ENCODE results near the gene TST. TPM values are rescaled to one million over a fixed set of nuclear protein-coding genes. Genes with fewer than 3 reads are reported as not detected.

TST gene
- total and polyA plus RNA-seq, 3 experiments from 2014 or later: 0.75 to 5.1 (median 3.7) TPM

GRCh38 chr22:37057796-37058510, 38.7 kb upstream of the TST start:
- Mint-ChIP-seq H3K4me3 (no peak overlapping the region), H3K9me3 (no peaks in the 10 kb centered on the region), H3K27me3 (no peaks in the 10 kb centered on the region), H3K27ac (peak overlapping the region in 3 of 8 donors; percentile 45 to 61 (median 58)), H3K36me3 (peaks cover 0 to 60% (median 4%) of the 10 kb centered on the region in 3 donors), H3K4me1 (peaks cover 7 to 28% (median 9%) of the 10 kb centered on the region in 3 donors)
- CTCF ChIA-PET: no interaction called here
- no peak for DNase-seq
- Histone ChIP-seq H3K27me3 (ENCODE audit: insufficient read depth, low read length, poor library complexity, severe bottlenecking) (no peaks in the 10 kb centered on the region), H3K4me3 (ENCODE audit: low read length) (no peak overlapping the region), H3K9me3 (ENCODE audit: low read length) (no peaks in the 10 kb centered on the region), H3K36me3 (ENCODE audit: insufficient read depth, low read length) (peaks cover 11% of the 10 kb centered on the region), H3K4me1 (ENCODE audit: insufficient read depth, low read length) (no peaks in the 10 kb centered on the region), H3K27ac (ENCODE audit: low read depth, low read length) (no peak overlapping the region)
- POLR2A ChIA-PET: no interaction called here

- ChIA-PET POLR2A (no interaction called here), CTCF (no interaction called here)
- no peaks in the 10 kb centered on the region for H3K9me3 ChIP-seq (ENCODE audit: low read length)
- H3K4me1 ChIP-seq (ENCODE audit: insufficient read depth, low read length): peaks cover 7% of the 10 kb centered on the region
- no peak overlapping the region for H3K27ac Mint-ChIP-seq
- H3K27ac ChIP-seq (ENCODE audit: low read depth, low read length): no peak overlapping the region
- peaks cover 12 to 36% (median 16%) of the 10 kb centered on the region in 3 donors for H3K4me1 Mint-ChIP-seq
- DNase-seq: no peak
- no peaks in the 10 kb centered on the region for H3K27me3 ChIP-seq (ENCODE audit: insufficient read depth, low read length, poor library complexity, severe bottlenecking)
- no peak overlapping the region for H3K4me3 ChIP-seq (ENCODE audit: low read length)
- H3K36me3 Mint-ChIP-seq: peaks cover 0 to 60% (median 4%) of the 10 kb centered on the region in 3 donors
- H3K36me3 ChIP-seq (ENCODE audit: insufficient read depth, low read length): peaks cover 11% of the 10 kb centered on the region
- H3K4me3 Mint-ChIP-seq: no peak overlapping the region
- no peaks in the 10 kb centered on the region for H3K9me3 Mint-ChIP-seq
- no peaks in the 10 kb centered on the region for H3K27me3 Mint-ChIP-seq
These were observed 38.0 kb upstream of the TST start for GRCh38 chr22:37057226-37057625.

GRCh38 chr22:37056246-37056645, 37.0 kb upstream of the TST start:
- Histone ChIP-seq H3K27me3 (ENCODE audit: insufficient read depth, low read length, poor library complexity, severe bottlenecking) (no peaks in the 10 kb centered on the region), H3K36me3 (ENCODE audit: insufficient read depth, low read length) (peaks cover 11% of the 10 kb centered on the region), H3K4me3 (ENCODE audit: low read length) (no peak overlapping the region), H3K27ac (ENCODE audit: low read depth, low read length) (no peak overlapping the region), H3K4me1 (ENCODE audit: insufficient read depth, low read length) (peaks cover 10% of the 10 kb centered on the region), H3K9me3 (ENCODE audit: low read length) (no peaks in the 10 kb centered on the region)
- ChIA-PET POLR2A (no interaction called here), CTCF (no interaction called here)
- H3K4me1 Mint-ChIP-seq: peaks cover 13 to 34% (median 18%) of the 10 kb centered on the region in 3 donors
- no peak overlapping the region for H3K4me3 Mint-ChIP-seq
- no peak for DNase-seq
- H3K36me3 Mint-ChIP-seq: peaks cover 0 to 58% (median 4%) of the 10 kb centered on the region in 3 donors
- H3K27ac Mint-ChIP-seq: peak overlapping the region in 3 of 8 donors; percentile 24 to 33 (median 29)
- no peaks in the 10 kb centered on the region for H3K9me3 Mint-ChIP-seq
- H3K27me3 Mint-ChIP-seq: no peaks in the 10 kb centered on the region

GRCh38 chr22:37054600-37055365, 35.5 kb upstream of the TST start:
- POLR2A ChIA-PET: no interaction called here
- CTCF ChIA-PET: no interaction called here

GRCh38 chr22:37054056-37054395, 34.8 kb upstream of the TST start:
- H3K27me3 Mint-ChIP-seq: no peaks in the 10 kb centered on the region
- POLR2A ChIA-PET: no interaction called here
- peak overlapping the region in 1 of 8 donors; percentile 59 for H3K27ac Mint-ChIP-seq

More at GRCh38 chr22:37054600-37055365, 35.5 kb upstream of the TST start:
- no peak overlapping the region for H3K27ac ChIP-seq (ENCODE audit: low read depth, low read length)
- Mint-ChIP-seq H3K4me1 (peaks cover 6 to 23% (median 11%) of the 10 kb centered on the region in 3 donors), H3K27me3 (no peaks in the 10 kb centered on the region), H3K9me3 (no peaks in the 10 kb centered on the region), H3K36me3 (peaks cover 0 to 50% (median 4%) of the 10 kb centered on the region in 3 donors), H3K4me3 (no peak overlapping the region), H3K27ac (peak overlapping the region in 2 of 8 donors; percentile 32 to 47)
- peaks cover 11% of the 10 kb centered on the region for H3K36me3 ChIP-seq (ENCODE audit: insufficient read depth, low read length)
- H3K4me1 ChIP-seq (ENCODE audit: insufficient read depth, low read length): peaks cover 10% of the 10 kb centered on the region
- no peak for DNase-seq
- no peak overlapping the region for H3K4me3 ChIP-seq (ENCODE audit: low read length)
- no peaks in the 10 kb centered on the region for H3K9me3 ChIP-seq (ENCODE audit: low read length)
- H3K27me3 ChIP-seq (ENCODE audit: insufficient read depth, low read length, poor library complexity, severe bottlenecking): no peaks in the 10 kb centered on the region

GRCh38 chr22:37053310-37054055, 34.2 kb upstream of the TST start:
- Mint-ChIP-seq H3K36me3 (peaks cover 0 to 47% (median 4%) of the 10 kb centered on the region in 3 donors), H3K9me3 (no peaks in the 10 kb centered on the region), H3K27ac (peak overlapping the region in 3 of 8 donors; percentile 33 to 85 (median 38)), H3K4me1 (peaks cover 6 to 20% (median 11%) of the 10 kb centered on the region in 3 donors), H3K4me3 (peak overlapping the region in 5 of 7 donors; percentile 57 to 88 (median 82)), H3K27me3 (no peaks in the 10 kb centered on the region)
- Histone ChIP-seq H3K4me3 (ENCODE audit: low read length) (no peak overlapping the region), H3K27ac (ENCODE audit: low read depth, low read length) (no peak overlapping the region), H3K4me1 (ENCODE audit: insufficient read depth, low read length) (peaks cover 10% of the 10 kb centered on the region), H3K27me3 (ENCODE audit: insufficient read depth, low read length, poor library complexity, severe bottlenecking) (no peaks in the 10 kb centered on the region), H3K36me3 (ENCODE audit: insufficient read depth, low read length) (peaks cover 11% of the 10 kb centered on the region), H3K9me3 (ENCODE audit: low read length) (no peaks in the 10 kb centered on the region)
- CTCF ChIA-PET: no interaction called here
- POLR2A ChIA-PET: no interaction called here
- DNase-seq: no peak

More at GRCh38 chr22:37054056-37054395, 34.8 kb upstream of the TST start:
- Histone ChIP-seq H3K4me3 (ENCODE audit: low read length) (no peak overlapping the region), H3K27ac (ENCODE audit: low read depth, low read length) (no peak overlapping the region), H3K27me3 (ENCODE audit: insufficient read depth, low read length, poor library complexity, severe bottlenecking) (no peaks in the 10 kb centered on the region), H3K36me3 (ENCODE audit: insufficient read depth, low read length) (peaks cover 11% of the 10 kb centered on the region), H3K9me3 (ENCODE audit: low read length) (no peaks in the 10 kb centered on the region), H3K4me1 (ENCODE audit: insufficient read depth, low read length) (peaks cover 10% of the 10 kb centered on the region)
- peaks cover 6 to 20% (median 11%) of the 10 kb centered on the region in 3 donors for H3K4me1 Mint-ChIP-seq
- CTCF ChIA-PET: no interaction called here
- peak overlapping the region in 5 of 7 donors; percentile 12 to 82 (median 57) for H3K4me3 Mint-ChIP-seq
- DNase-seq: no peak
- peaks cover 0 to 47% (median 4%) of the 10 kb centered on the region in 3 donors for H3K36me3 Mint-ChIP-seq
- H3K9me3 Mint-ChIP-seq: no peaks in the 10 kb centered on the region

GRCh38 chr22:37052386-37053309, 33.4 kb upstream of the TST start:
- Histone ChIP-seq H3K27ac (ENCODE audit: low read depth, low read length) (no peak overlapping the region), H3K4me1 (ENCODE audit: insufficient read depth, low read length) (peaks cover 10% of the 10 kb centered on the region), H3K9me3 (ENCODE audit: low read length) (no peaks in the 10 kb centered on the region), H3K4me3 (ENCODE audit: low read length) (no peak overlapping the region), H3K27me3 (ENCODE audit: insufficient read depth, low read length, poor library complexity, severe bottlenecking) (no peaks in the 10 kb centered on the region), H3K36me3 (ENCODE audit: insufficient read depth, low read length) (peaks cover 11% of the 10 kb centered on the region)
- Mint-ChIP-seq H3K9me3 (no peaks in the 10 kb centered on the region), H3K27me3 (no peaks in the 10 kb centered on the region), H3K4me3 (peak overlapping the region; percentile 77 to 88 (median 84)), H3K27ac (peak overlapping the region in 7 of 8 donors; percentile 45 to 93 (median 86)), H3K36me3 (peaks cover 0 to 40% (median 4%) of the 10 kb centered on the region in 3 donors), H3K4me1 (peaks cover 6 to 20% (median 11%) of the 10 kb centered on the region in 3 donors)
- POLR2A ChIA-PET: no interaction called here
- CTCF ChIA-PET: interaction anchor here (1.5 kb wide), 1 partner anchor 514 kb away, joined by 3 read pairs; no protein-coding TSS in a partner anchor
- no peak for DNase-seq

Data from CD8-positive, alpha-beta memory T cell (primary cell).